Endothelial cell of umbilical vein (primary cell): ENCODE data around the gene KIF23. TPM values are rescaled to one million over a fixed set of nuclear protein-coding genes. Genes with fewer than 3 reads are reported as not detected.

ENCODE experiments used
- BruUV-seq: library from RNA; stranded (reverse); fragments of 400-500 nt; replicated peaks from 2 replicates; lab custom pipeline; 2021; lab: Mats Ljungman, UMichigan
- CTCF ChIA-PET: fragments of 300-600, 350-600 bp; sonication (Branson Sonifier 250); formaldehyde crosslinking; loops from one replicate; lab custom pipeline; 2021; ENCODE audit warnings: antibody characterized with exemption, inconsistent platforms; lab: Charles Lee
- POLR2A ChIA-PET: fragments of 300-600, 350-600 bp; sonication (Branson Sonifier 250); formaldehyde crosslinking; loops from one replicate; lab custom pipeline; 2021; ENCODE audit warnings: antibody characterized with exemption, inconsistent platforms; lab: Charles Lee
- DNase-seq: peaks from one replicate; pipeline ENCODE4 v3.0.0-alpha.2; 2011; ENCODE audit warnings: low read depth, low spot score
- FAIRE-seq: peaks from 2 replicates; lab custom pipeline; 2011; peaks lifted over from hg19 to GRCh38; lab: Jason Lieb, UNC
- H2AFZ ChIP-seq: 2 replicates; pipeline ENCODE4 v1.6.0; 2012; ENCODE audit warnings: low read depth, low read length, control low read depth, inconsistent platforms
- H3K27ac ChIP-seq: 2 replicates; pipeline ENCODE4 v1.5.1; 2011; ENCODE audit warnings: low read depth, mild to moderate bottlenecking, control low read depth, low read length, moderate library complexity; ENCODE audit not compliant: insufficient read depth
- H3K27me3 ChIP-seq, 2 experiments: 2 replicates each; pipeline versions ENCODE4 v1.6.0 to v1.6.1; 2011; ENCODE audit warnings: low read length in 2 of 2, mixed read lengths in 1 of 2; ENCODE audit not compliant: control insufficient read depth in 2 of 2, insufficient read depth in 2 of 2
- H3K36me3 ChIP-seq, 2 experiments: 2 replicates in 1 of 2; 3 replicates in 1 of 2; pipeline ENCODE4 v1.5.1; 2011; ENCODE audit warnings: low read length in 2 of 2, mild to moderate bottlenecking in 1 of 2, moderate library complexity in 1 of 2; ENCODE audit not compliant: control insufficient read depth in 2 of 2, insufficient read depth in 2 of 2; ENCODE audit errors: extremely low read depth in 1 of 2
- H3K4me1 ChIP-seq: 3 replicates; pipeline ENCODE4 v1.5.1; 2011; ENCODE audit warnings: mild to moderate bottlenecking, low read length; ENCODE audit not compliant: control insufficient read depth, insufficient read depth; ENCODE audit errors: extremely low read depth
- H3K4me2 ChIP-seq: 2 replicates; pipeline ENCODE4 v1.6.1; 2011; ENCODE audit warnings: low read length, control low read depth, mixed read lengths; ENCODE audit not compliant: insufficient read depth
- H3K4me3 ChIP-seq, 3 experiments: fragments of 200-600 bp in 1 of 3; sonication (generic), shearing (Covaris generic) in 1 of 3; replicated peaks in 1 of 3; 2 replicates each; pipeline ENCODE4 v1.5.1; 2011 to 2016; ENCODE audit warnings: control low read depth in 3 of 3, low read length in 3 of 3, mild to moderate bottlenecking in 2 of 3, inconsistent platforms in 1 of 3, low read depth in 1 of 3, moderate library complexity in 1 of 3; ENCODE audit not compliant: insufficient read depth in 1 of 3
- H3K79me2 ChIP-seq: 2 replicates; pipeline ENCODE4 v1.6.0; 2012; ENCODE audit warnings: low read length, inconsistent platforms; ENCODE audit not compliant: control insufficient read depth, insufficient read depth
- H3K9ac ChIP-seq: replicated peaks from 2 replicates; pipeline ENCODE3; 2011; ENCODE audit warnings: low read length, control low read depth; ENCODE audit not compliant: insufficient read depth; ENCODE audit errors: extremely low read depth
- H3K9me1 ChIP-seq: replicated peaks from 3 replicates; pipeline ENCODE4 v1.6.0; 2011; ENCODE audit warnings: mild to moderate bottlenecking, low read length; ENCODE audit not compliant: control insufficient read depth, insufficient read depth; ENCODE audit errors: extremely low read depth
- H3K9me3 ChIP-seq: replicated peaks from 2 replicates; pipeline ENCODE4 v1.5.1; 2012; ENCODE audit warnings: low read length, inconsistent platforms; ENCODE audit not compliant: control insufficient read depth, insufficient read depth
- H4K20me1 ChIP-seq: replicated peaks from 2 replicates; pipeline ENCODE3; 2011; ENCODE audit warnings: mild to moderate bottlenecking, low read length; ENCODE audit not compliant: control insufficient read depth, insufficient read depth; ENCODE audit errors: extremely low read depth
- CTCF ChIP-seq, 2 donors: IDR thresholded peaks; 1 replicate in 1 of 2; 2 replicates in 1 of 2; pipeline ENCODE4 v1.5.1; 2011; ENCODE audit warnings: low read length in 2 of 2, mild to moderate bottlenecking in 2 of 2, moderate library complexity in 2 of 2, control low read depth in 1 of 2, inconsistent platforms in 1 of 2, low read depth in 1 of 2; ENCODE audit not compliant: insufficient read depth in 1 of 2; ENCODE audit errors: extremely low read depth in 1 of 2
- EZH2 ChIP-seq: IDR thresholded peaks from 2 replicates; pipeline ENCODE4 v1.6.1; 2012; ENCODE audit warnings: borderline replicate concordance, low read depth, mild to moderate bottlenecking, moderate library complexity, low read length, inconsistent platforms; ENCODE audit not compliant: severe bottlenecking
- FOS ChIP-seq: IDR thresholded peaks from 2 replicates; pipeline ENCODE4 v1.6.1; 2011; ENCODE audit warnings: mild to moderate bottlenecking, low read length, moderate library complexity, borderline replicate concordance; ENCODE audit not compliant: insufficient read depth
- GATA2 ChIP-seq: IDR thresholded peaks from 2 replicates; pipeline ENCODE4 v1.7.0; 2011; ENCODE audit warnings: low read depth, mild to moderate bottlenecking, moderate library complexity, mixed read lengths, low read length; ENCODE audit not compliant: insufficient read length, insufficient read depth
- MAX ChIP-seq: IDR thresholded peaks from 2 replicates; pipeline ENCODE4 v1.6.1; 2011; ENCODE audit not compliant: insufficient read depth, insufficient read length
- MYC ChIP-seq: IDR thresholded peaks from one replicate; pipeline ENCODE4 v1.6.1; 2011; ENCODE audit warnings: mild to moderate bottlenecking, low read depth, low read length
- POLR2A ChIP-seq: IDR thresholded peaks from 2 replicates; pipeline ENCODE4 v1.6.1; 2012; ENCODE audit warnings: low read depth, mild to moderate bottlenecking, control low read depth, low read length
- dilution Hi-C: fragments of 300-500 bp; cut with MboI; formaldehyde crosslinking; loops from one replicate; pipeline ENCODE4 v1.15.0; 2019; ENCODE audit warnings: low sequenced_read_pairs; ENCODE audit not compliant: extremely low pct_ligation_motif_present
- intact Hi-C: fragments of 100-400 bp; cut with micrococcal nuclease; formaldehyde crosslinking; loops from one replicate; pipeline ENCODE4 v1.10.0; 2022
- polyA plus RNA-seq, 4 experiments: library from polyadenylated mRNA; depleted of rRNA in 3 of 4; stranded (reverse) in 3 of 4; unstranded in 1 of 4; fragments of >200 nt; gene quantifications; 2 replicates each; pipeline versions ENCODE4 v1.2.1 to v1.2.3, GENCODE V29; 2011 to 2012; ENCODE audit warnings: missing spikeins in 1 of 4
- total RNA-seq: library from RNA; stranded (reverse); gene quantifications from 2 replicates; pipeline ENCODE4 v1.2.3, GENCODE V29; 2021

Gene KIF23
- total and polyA plus RNA-seq, 2 donors (not counting 3 experiments of a cell fraction or from before 2014, with no cell fraction given) = 25.4 to 64.7 TPM

GRCh38 chr15:69373406-69373805 is 40.7 kb upstream of the KIF23 start:
- CTCF ChIA-PET = no interaction called here
- no peak overlapping the region for H3K4me2 ChIP-seq
- no TSS peak for BruUV-seq

More at GRCh38 chr15:69373406-69373805, 40.7 kb upstream of the KIF23 start:
- Histone ChIP-seq H3K4me1 (no peaks in the 10 kb centered on the region), H4K20me1 (no peaks in the 10 kb centered on the region), H3K4me3 (no peak overlapping the region), H3K9me1 (no peaks in the 10 kb centered on the region), H3K27ac (no peak overlapping the region), H2AFZ (no peak overlapping the region), H3K27me3 (peaks cover 0 to 1% of the 10 kb centered on the region in 2 experiments), H3K9me3 (no peaks in the 10 kb centered on the region), H3K79me2 (no peaks in the 10 kb centered on the region), H3K36me3 (no peaks in the 10 kb centered on the region), H3K9ac (no peak overlapping the region)
- FAIRE-seq (no peak), DNase-seq (no peak)
- TF ChIP-seq MYC = no peak
- TF ChIP-seq FOS = no peak
- TF ChIP-seq POLR2A = no peak
- TF ChIP-seq CTCF (IDR thresholded peaks at IDR 0.05; ENCODE audit: extremely low read depth in 1 of 2, insufficient read depth in 1 of 2, low read depth in 1 of 2, low read length in 2 of 2) = no peak
- TF ChIP-seq MAX = no peak
- no peak for TF ChIP-seq EZH2
- TF ChIP-seq GATA2 = no peak
- POLR2A ChIA-PET = no interaction called here
- intact Hi-C loops (no loop called here), dilution Hi-C loops (no loop called here)
